LNCaP clone FGC (cell line): ENCODE data around the gene TNS1.

Source experiments
- DNase-seq: peaks from one replicate; pipeline ENCODE4 v3.0.0-alpha.2; 2011; ENCODE audit warnings: low read depth
- H3K4me3 ChIP-seq: 2 replicates; pipeline ENCODE4 v1.5.1; 2011; ENCODE audit warnings: mild to moderate bottlenecking, low read depth, low read length, control low read depth
- CTCF ChIP-seq: IDR thresholded peaks from 2 replicates; pipeline ENCODE4 v1.5.1; 2012; ENCODE audit warnings: mild to moderate bottlenecking; ENCODE audit not compliant: control insufficient read depth, insufficient read depth; ENCODE audit errors: extremely low read depth

TNS1 gene

GRCh38 chr2:217924346-217924901, 78.4 kb downstream of the TNS1 start:
- no peak overlapping the region for H3K4me3 ChIP-seq
- DNase-seq, result no peak
- no peak for TF ChIP-seq CTCF

- no peak for TF ChIP-seq CTCF
- no peak for DNase-seq
- no peak overlapping the region for H3K4me3 ChIP-seq
Observed at GRCh38 chr2:217923007-217923686, 79.6 kb downstream of the TNS1 start.

GRCh38 chr2:217922101-217923006, 80.4 kb downstream of the TNS1 start:
- DNase-seq, result no peak
- TF ChIP-seq CTCF, result no peak
- H3K4me3 ChIP-seq, result no peak overlapping the region

- H3K4me3 ChIP-seq, result no peak overlapping the region
- no peak for DNase-seq
- TF ChIP-seq CTCF, result no peak
Observed at GRCh38 chr2:217920879-217921603, 81.8 kb downstream of the TNS1 start.

- TF ChIP-seq CTCF, result no peak
- DNase-seq, result no peak
- no peak overlapping the region for H3K4me3 ChIP-seq
Observed at GRCh38 chr2:217919781-217920351, 82.9 kb downstream of the TNS1 start.

GRCh38 chr2:217919204-217919603, 83.6 kb downstream of the TNS1 start:
- no peak for TF ChIP-seq CTCF

More at GRCh38 chr2:217919204-217919603, 83.6 kb downstream of the TNS1 start:
- no peak for DNase-seq
- H3K4me3 ChIP-seq, result no peak overlapping the region
